Natural killer cell (primary cell): ENCODE measurements around the gene BCL2. TPM values are rescaled to one million over a fixed set of nuclear protein-coding genes. Genes with fewer than 3 reads are reported as not detected.
"Not testable (repeated sequence)": the region's sequence is repeated elsewhere in the genome, so short reads cannot be mapped to it uniquely, and the experiment has no call there.

ENCODE experiments used
- ATAC-seq, 3 donors: fragments of 150-1000 bp in 2 of 3; fragments of 200-7000 bp in 1 of 3; cut with Tn5 transposase; 1 replicate in 1 of 3; 2 replicates in 2 of 3; pipeline ENCODE4 v1.10.0; 2021; ENCODE audit warnings: mild to moderate bottlenecking in 2 of 3, moderate library complexity in 2 of 3
- DNase-seq, 2 donors: peaks; one replicate each; pipeline versions ENCODE4 v3.0.0 to v3.0.0-alpha.2; 2013 to 2021; ENCODE audit warnings: mixed read lengths in 1 of 2
- H3K27ac ChIP-seq: one replicate; pipeline ENCODE4 v1.5.1; 2013; ENCODE audit warnings: mild to moderate bottlenecking, low read length
- H3K27me3 ChIP-seq: one replicate; pipeline ENCODE4 v1.6.1; 2013; ENCODE audit warnings: low read length; ENCODE audit not compliant: control insufficient read depth, insufficient read depth
- H3K36me3 ChIP-seq: one replicate; pipeline ENCODE4 v1.6.1; 2013; ENCODE audit warnings: low read length; ENCODE audit not compliant: control insufficient read depth, insufficient read depth
- H3K4me1 ChIP-seq: one replicate; pipeline ENCODE4 v1.6.1; 2013; ENCODE audit warnings: low read length; ENCODE audit not compliant: control insufficient read depth, insufficient read depth
- H3K4me3 ChIP-seq: one replicate; pipeline ENCODE4 v1.5.1; 2013; ENCODE audit warnings: low read length
- H3K9me3 ChIP-seq: one replicate; pipeline ENCODE4 v1.6.1; 2013; ENCODE audit warnings: low read length; ENCODE audit not compliant: control insufficient read depth, insufficient read depth
- H3K27ac Mint-ChIP-seq, 2 donors: one replicate each; pipeline ENCODE4 v1.8.0; 2022; ENCODE audit warnings: mild to moderate bottlenecking in 2 of 2, mixed read lengths in 2 of 2, moderate library complexity in 1 of 2
- H3K27me3 Mint-ChIP-seq, 2 donors: one replicate each; pipeline ENCODE4 v1.8.0; 2022; ENCODE audit warnings: low read depth in 2 of 2, mixed read lengths in 2 of 2
- H3K36me3 Mint-ChIP-seq: one replicate; pipeline ENCODE4 v1.8.0; 2022; ENCODE audit warnings: mixed read lengths
- H3K4me1 Mint-ChIP-seq, 2 donors: one replicate each; pipeline ENCODE4 v1.8.0; 2022; ENCODE audit warnings: mixed read lengths in 2 of 2
- H3K4me3 Mint-ChIP-seq: one replicate; pipeline ENCODE4 v1.8.0; 2022; ENCODE audit warnings: mild to moderate bottlenecking, moderate library complexity, mixed read lengths
- H3K9me3 Mint-ChIP-seq, 2 donors: one replicate each; pipeline ENCODE4 v1.8.0; 2022; ENCODE audit warnings: mixed read lengths in 2 of 2
- CTCF ChIP-seq: fragments of 200-600 bp; IDR thresholded peaks from one replicate; pipeline ENCODE4 v1.8.0; 2022; ENCODE audit warnings: antibody characterized with exemption
- WGBS: methylation state at CpG from one replicate; pipeline ENCODE4 v1.1.7; 2013; ENCODE audit warnings: missing lambda C conversion rate; ENCODE audit not compliant: insufficient coverage; 5-methylcytosine and 5-hydroxymethylcytosine counted together
- intact Hi-C: fragments of 100-400 bp; cut with micrococcal nuclease; formaldehyde crosslinking; loops from one replicate; pipeline ENCODE4 v1.14.2; 2022
- total RNA-seq, 4 donors: library from RNA; stranded (reverse); fragments of 120-200 nt in 1 of 4; gene quantifications; one replicate each; pipeline versions ENCODE4 v1.2.3 to v1.2.4, GENCODE V29; 2013 to 2022

BCL2 gene
- total RNA-seq, 3 donors from 2014 or later (not counting 1 experiment from before 2014, with no cell fraction given): 28.2 to 64.2 (median 33.4) TPM

- H3K4me3 Mint-ChIP-seq: no peak overlapping the region
- H3K9me3 Mint-ChIP-seq: no peaks in the 10 kb centered on the region
- ATAC-seq: no peak
- H3K9me3 ChIP-seq: no peaks in the 10 kb centered on the region
- no peaks in the 10 kb centered on the region for H3K36me3 ChIP-seq
- intact Hi-C loops: no loop called here
- no peak for TF ChIP-seq CTCF
- DNase-seq: no peak
- H3K27ac ChIP-seq: no peak overlapping the region
- no peaks in the 10 kb centered on the region for H3K36me3 Mint-ChIP-seq
- H3K4me1 Mint-ChIP-seq: peaks cover 28 to 33% of the 10 kb centered on the region in 2 donors
- no peak overlapping the region for H3K4me3 ChIP-seq
- peak overlapping the region; percentile 82 to 90 for H3K27ac Mint-ChIP-seq
- peaks cover 10% of the 10 kb centered on the region for H3K4me1 ChIP-seq
- no peaks in the 10 kb centered on the region for H3K27me3 ChIP-seq
- no peaks in the 10 kb centered on the region for H3K27me3 Mint-ChIP-seq
- WGBS: 100% methylated on average over 1 of the region's 1 CpG
These were observed 128.2 kb downstream of the BCL2 start for GRCh38 chr18:63191413-63191812.

GRCh38 chr18:63190838-63191237 lies 128.7 kb downstream of the BCL2 start:
- H3K27ac ChIP-seq, H3K4me1 ChIP-seq, H3K9me3 ChIP-seq, H3K27me3 Mint-ChIP-seq, intact Hi-C loops, H3K36me3 Mint-ChIP-seq, H3K36me3 ChIP-seq, H3K4me3 Mint-ChIP-seq, H3K9me3 Mint-ChIP-seq, H3K4me3 ChIP-seq, ATAC-seq, H3K27me3 ChIP-seq, DNase-seq: not testable (repeated sequence)
- 100% methylated on average over 1 of the region's 2 CpGs for WGBS
- peak overlapping the region in 1 of 2 donors; percentile 40 for H3K27ac Mint-ChIP-seq
- H3K4me1 Mint-ChIP-seq: peaks cover 28 to 36% of the 10 kb centered on the region in 2 donors

GRCh38 chr18:63189817-63190216 lies 129.8 kb downstream of the BCL2 start:
- Mint-ChIP-seq H3K4me3 (no peak overlapping the region), H3K36me3 (no peaks in the 10 kb centered on the region), H3K27me3 (no peaks in the 10 kb centered on the region), H3K9me3 (no peaks in the 10 kb centered on the region), H3K4me1 (peaks cover 34 to 36% of the 10 kb centered on the region in 2 donors), H3K27ac (no peak overlapping the region)
- H3K36me3 ChIP-seq: no peaks in the 10 kb centered on the region
- no peak for TF ChIP-seq CTCF
- no peaks in the 10 kb centered on the region for H3K9me3 ChIP-seq
- DNase-seq (no peak), ATAC-seq (no peak)
- H3K4me1 ChIP-seq: peaks cover 10% of the 10 kb centered on the region
- 100% methylated on average over 2 of the region's 2 CpGs for WGBS
- H3K4me3 ChIP-seq: no peak overlapping the region
- H3K27me3 ChIP-seq: no peaks in the 10 kb centered on the region
- intact Hi-C loops: loop anchor here (10.0 kb wide), 1 partner anchor 45 kb away; no protein-coding TSS in a partner anchor
- no peak overlapping the region for H3K27ac ChIP-seq

- Mint-ChIP-seq H3K9me3 (no peaks in the 10 kb centered on the region), H3K36me3 (no peaks in the 10 kb centered on the region), H3K4me3 (no peak overlapping the region), H3K27me3 (no peaks in the 10 kb centered on the region), H3K27ac (peak overlapping the region in 1 of 2 donors; percentile 39), H3K4me1 (peaks cover 37% of the 10 kb centered on the region in 2 donors)
- no peaks in the 10 kb centered on the region for H3K9me3 ChIP-seq
- H3K4me3 ChIP-seq: no peak overlapping the region
- no peak for DNase-seq
- TF ChIP-seq CTCF: no peak
- H3K36me3 ChIP-seq: no peaks in the 10 kb centered on the region
- no peak overlapping the region for H3K27ac ChIP-seq
- WGBS: 100% methylated on average over 1 of the region's 2 CpGs
- no peaks in the 10 kb centered on the region for H3K27me3 ChIP-seq
- intact Hi-C loops: loop anchor here (10.0 kb wide), 1 partner anchor 46 kb away; no protein-coding TSS in a partner anchor
- peaks cover 12% of the 10 kb centered on the region for H3K4me1 ChIP-seq
- no peak for ATAC-seq
These were observed 130.5 kb downstream of the BCL2 start for GRCh38 chr18:63189041-63189440.
